WTC11 (cell line): ENCODE results near the gene THAP3. TPM values are rescaled to one million over a fixed set of nuclear protein-coding genes. Genes with fewer than 3 reads are reported as not detected.

Experiments
- ATAC-seq: fragments of 200-7000 bp; cut with Tn5 transposase; 2 replicates; pipeline ENCODE4 v1.10.0; 2021; ENCODE audit warnings: mild to moderate bottlenecking, moderate library complexity
- CTCF ChIA-PET: fragments of 300-600 bp; sonication (Branson Sonifier 250); formaldehyde crosslinking; loops from one replicate; lab custom pipeline; 2021; ENCODE audit warnings: antibody characterized with exemption; lab: Charles Lee
- POLR2A ChIA-PET: fragments of 350-600 bp; sonication (Branson Sonifier 250); formaldehyde crosslinking; loops from one replicate; lab custom pipeline; 2021; ENCODE audit warnings: antibody characterized with exemption; lab: Charles Lee
- DNase-seq: peaks from one replicate; pipeline ENCODE4 v3.0.0; 2021; ENCODE audit warnings: low spot score
- H3K27ac Mint-ChIP-seq: 2 replicates; pipeline ENCODE4 v1.8.0; 2021; ENCODE audit warnings: mixed read lengths
- H3K27me3 Mint-ChIP-seq: 2 replicates; pipeline ENCODE4 v1.8.0; 2021; ENCODE audit warnings: low read depth, mild to moderate bottlenecking, moderate library complexity, mixed read lengths
- H3K36me3 Mint-ChIP-seq: 2 replicates; pipeline ENCODE4 v1.8.0; 2021; ENCODE audit warnings: mixed read lengths
- H3K4me1 Mint-ChIP-seq: 2 replicates; pipeline ENCODE4 v1.8.0; 2022; ENCODE audit warnings: mixed read lengths
- H3K4me3 Mint-ChIP-seq: 2 replicates; pipeline ENCODE4 v1.8.0; 2021; ENCODE audit warnings: mild to moderate bottlenecking, moderate library complexity, mixed read lengths
- H3K9me3 Mint-ChIP-seq: 2 replicates; pipeline ENCODE4 v1.8.0; 2021; ENCODE audit warnings: mixed read lengths
- ATF2 ChIP-seq: sonication (generic); formaldehyde crosslinking; IDR thresholded peaks from 2 replicates; pipeline ENCODE4 v1.8.1; 2022; ENCODE audit warnings: low read depth, missing genetic modification reagents, borderline replicate concordance
- ERG ChIP-seq: fragments of 250-450 bp; sonication (Bioruptor Pico); IDR thresholded peaks from 2 replicates; pipeline ENCODE4 v1.8.0; 2021; ENCODE audit warnings: mild to moderate bottlenecking
- ETV6 ChIP-seq: sonication (generic); formaldehyde crosslinking; IDR thresholded peaks from 2 replicates; pipeline ENCODE4 v1.8.1; 2022; ENCODE audit warnings: mild to moderate bottlenecking, missing genetic modification reagents
- GABPB1 ChIP-seq: sonication (generic); formaldehyde crosslinking; IDR thresholded peaks from 2 replicates; pipeline ENCODE4 v1.8.1; 2023; ENCODE audit warnings: mild to moderate bottlenecking, missing genetic modification reagents
- NR1H2 ChIP-seq: sonication (generic); formaldehyde crosslinking; IDR thresholded peaks from 2 replicates; pipeline ENCODE4 v1.9.0; 2021; ENCODE audit warnings: mild to moderate bottlenecking, moderate library complexity, missing genetic modification reagents
- PRRX2 ChIP-seq: fragments of 250-450 bp; sonication (Bioruptor Pico); IDR thresholded peaks from 2 replicates; pipeline ENCODE4 v1.8.0; 2021; ENCODE audit warnings: mild to moderate bottlenecking
- RORB ChIP-seq: fragments of 250-450 bp; sonication (Bioruptor Pico); IDR thresholded peaks from 2 replicates; pipeline ENCODE4 v1.9.0; 2021; ENCODE audit warnings: mild to moderate bottlenecking
- SMAD4 ChIP-seq: sonication (generic); formaldehyde crosslinking; IDR thresholded peaks from 2 replicates; pipeline ENCODE4 v1.8.0; 2022; ENCODE audit warnings: mild to moderate bottlenecking, missing genetic modification reagents
- SP1 ChIP-seq: sonication (generic); formaldehyde crosslinking; conservative IDR thresholded peaks from 2 replicates; pipeline ENCODE4 v1.8.1; 2022; ENCODE audit warnings: missing genetic modification reagents
- TEAD1 ChIP-seq: sonication (generic); formaldehyde crosslinking; IDR thresholded peaks from 2 replicates; pipeline ENCODE4 v1.8.0; 2022; ENCODE audit warnings: mild to moderate bottlenecking, missing genetic modification reagents
- USF2 ChIP-seq: sonication (generic); formaldehyde crosslinking; IDR thresholded peaks from 2 replicates; pipeline ENCODE4 v1.8.1; 2023; ENCODE audit warnings: mild to moderate bottlenecking, missing genetic modification reagents, moderate library complexity
- ZBTB21 ChIP-seq: sonication (generic); formaldehyde crosslinking; IDR thresholded peaks from 2 replicates; pipeline ENCODE4 v1.8.1; 2023; ENCODE audit warnings: mild to moderate bottlenecking, missing genetic modification reagents, borderline replicate concordance
- ZNF138 ChIP-seq: sonication (generic); formaldehyde crosslinking; conservative IDR thresholded peaks from 2 replicates; pipeline ENCODE4 v1.8.1; 2022; ENCODE audit warnings: mild to moderate bottlenecking, moderate library complexity, missing genetic modification reagents
- ZNF416 ChIP-seq: fragments of 250-450 bp; sonication (Bioruptor Pico); IDR thresholded peaks from 2 replicates; pipeline ENCODE4 v1.9.0; 2021; ENCODE audit warnings: mild to moderate bottlenecking, inconsistent platforms
- ZNF423 ChIP-seq: fragments of 250-450 bp; sonication (Bioruptor Pico); IDR thresholded peaks from 2 replicates; pipeline ENCODE4 v2.1.2; 2022; ENCODE audit warnings: mild to moderate bottlenecking, moderate library complexity
- total RNA-seq: library from RNA; stranded (reverse); gene quantifications from 3 replicates; pipeline ENCODE4 v1.2.3, GENCODE V29; 2021
- TF ChIP-seq, protein P1 (sequence below): fragments of 250-450 bp; sonication (Bioruptor Pico); IDR thresholded peaks from 2 replicates; pipeline ENCODE4 v2.1.2; 2022; ENCODE audit warnings: mild to moderate bottlenecking, moderate library complexity
- TF ChIP-seq, protein P2 (sequence below): fragments of 250-450 bp; sonication (Bioruptor Pico); conservative IDR thresholded peaks from 2 replicates; pipeline ENCODE4 v1.9.0; 2021; ENCODE audit warnings: mild to moderate bottlenecking
- TF ChIP-seq, protein P3 (sequence below): fragments of 200-600 bp; IDR thresholded peaks from 2 replicates; pipeline ENCODE4 v1.8.0; 2022; ENCODE audit warnings: antibody characterized with exemption
- TF ChIP-seq, protein P4 (sequence below): sonication (generic); formaldehyde crosslinking; IDR thresholded peaks from 2 replicates; pipeline ENCODE4 v1.8.0; 2023; ENCODE audit warnings: missing genetic modification reagents, mild to moderate bottlenecking, borderline replicate concordance

Gene THAP3
- total RNA-seq, 1 experiment from 2014 or later: 14.8 TPM

- H3K4me1 Mint-ChIP-seq: no peaks in the 10 kb centered on the region
- H3K9me3 Mint-ChIP-seq: no peaks in the 10 kb centered on the region
- no peak for ATAC-seq
- ChIA-PET CTCF (interaction anchor here (0.6 to 2.9 kb wide), 19 partner anchors 9 to 395 kb away, joined by 3 to 15 read pairs (median 4); partner anchors contain the start of genes NOL9, TAS1R1, THAP3 and ZBTB48), POLR2A (interaction anchor here (0.9 to 1.1 kb wide), 2 partner anchors 10 to 33 kb away, joined by 3 read pairs; partner anchors contain the start of gene KLHL21)
- no peak overlapping the region for H3K27ac Mint-ChIP-seq
- no peak overlapping the region for H3K4me3 Mint-ChIP-seq
- TF ChIP-seq SP1 (CRISPR knock-in tag): no peak
- TF ChIP-seq ZNF416 (CRISPR knock-in tag): no peak
- TF ChIP-seq, protein P1, sequence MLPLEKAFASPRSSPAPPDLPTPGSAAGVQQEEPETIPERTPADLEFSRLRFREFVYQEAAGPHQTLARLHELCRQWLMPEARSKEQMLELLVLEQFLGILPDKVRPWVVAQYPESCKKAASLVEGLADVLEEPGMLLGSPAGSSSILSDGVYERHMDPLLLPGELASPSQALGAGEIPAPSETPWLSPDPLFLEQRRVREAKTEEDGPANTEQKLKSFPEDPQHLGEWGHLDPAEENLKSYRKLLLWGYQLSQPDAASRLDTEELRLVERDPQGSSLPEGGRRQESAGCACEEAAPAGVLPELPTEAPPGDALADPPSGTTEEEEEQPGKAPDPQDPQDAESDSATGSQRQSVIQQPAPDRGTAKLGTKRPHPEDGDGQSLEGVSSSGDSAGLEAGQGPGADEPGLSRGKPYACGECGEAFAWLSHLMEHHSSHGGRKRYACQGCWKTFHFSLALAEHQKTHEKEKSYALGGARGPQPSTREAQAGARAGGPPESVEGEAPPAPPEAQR (CRISPR knock-in tag): no peak
- TF ChIP-seq NR1H2 (CRISPR knock-in tag): no peak
- TF ChIP-seq USF2: no peak
- TF ChIP-seq, protein P2, sequence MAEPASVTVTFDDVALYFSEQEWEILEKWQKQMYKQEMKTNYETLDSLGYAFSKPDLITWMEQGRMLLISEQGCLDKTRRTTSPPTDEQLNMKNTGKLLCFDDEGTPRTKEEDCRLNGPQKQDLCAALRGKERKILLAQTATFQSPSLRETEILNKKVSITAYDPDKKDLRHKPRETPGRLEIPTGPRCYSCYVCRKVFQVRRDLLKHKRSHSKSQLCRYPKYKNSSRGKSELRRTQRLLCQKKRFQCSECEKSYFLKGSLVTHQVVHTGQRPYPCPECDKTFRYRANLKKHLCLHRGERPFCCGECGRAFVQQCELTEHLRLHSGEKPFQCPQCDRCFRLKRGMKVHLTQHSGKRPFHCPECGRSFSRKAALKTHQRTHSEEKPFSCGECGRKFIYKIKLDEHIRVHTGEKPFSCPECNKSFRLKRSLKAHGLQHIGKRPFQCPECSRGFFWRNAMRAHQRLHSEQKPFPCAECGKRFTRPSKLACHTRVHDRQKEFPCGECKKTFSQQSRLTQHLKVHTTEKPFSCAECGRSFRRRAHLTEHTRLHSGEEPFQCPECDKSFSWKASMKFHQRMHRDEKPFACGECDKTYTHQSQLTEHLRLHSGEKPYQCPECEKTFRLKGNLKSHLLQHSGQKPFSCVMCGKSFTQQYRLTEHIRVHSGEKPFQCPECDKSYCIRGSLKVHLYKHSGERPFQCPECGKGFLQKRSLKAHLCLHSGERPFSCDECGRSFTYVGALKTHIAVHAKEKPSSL: no peak
- TF ChIP-seq ZNF423 (CRISPR knock-in tag): no peak
- TF ChIP-seq GABPB1 (CRISPR knock-in tag): no peak
- TF ChIP-seq ZNF138 (CRISPR knock-in tag): no peak
- TF ChIP-seq SMAD4 (CRISPR knock-in tag): no peak
- no peak for TF ChIP-seq ETV6 (CRISPR knock-in tag)
- TF ChIP-seq, protein P3, sequence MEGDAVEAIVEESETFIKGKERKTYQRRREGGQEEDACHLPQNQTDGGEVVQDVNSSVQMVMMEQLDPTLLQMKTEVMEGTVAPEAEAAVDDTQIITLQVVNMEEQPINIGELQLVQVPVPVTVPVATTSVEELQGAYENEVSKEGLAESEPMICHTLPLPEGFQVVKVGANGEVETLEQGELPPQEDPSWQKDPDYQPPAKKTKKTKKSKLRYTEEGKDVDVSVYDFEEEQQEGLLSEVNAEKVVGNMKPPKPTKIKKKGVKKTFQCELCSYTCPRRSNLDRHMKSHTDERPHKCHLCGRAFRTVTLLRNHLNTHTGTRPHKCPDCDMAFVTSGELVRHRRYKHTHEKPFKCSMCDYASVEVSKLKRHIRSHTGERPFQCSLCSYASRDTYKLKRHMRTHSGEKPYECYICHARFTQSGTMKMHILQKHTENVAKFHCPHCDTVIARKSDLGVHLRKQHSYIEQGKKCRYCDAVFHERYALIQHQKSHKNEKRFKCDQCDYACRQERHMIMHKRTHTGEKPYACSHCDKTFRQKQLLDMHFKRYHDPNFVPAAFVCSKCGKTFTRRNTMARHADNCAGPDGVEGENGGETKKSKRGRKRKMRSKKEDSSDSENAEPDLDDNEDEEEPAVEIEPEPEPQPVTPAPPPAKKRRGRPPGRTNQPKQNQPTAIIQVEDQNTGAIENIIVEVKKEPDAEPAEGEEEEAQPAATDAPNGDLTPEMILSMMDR: no peak
- TF ChIP-seq RORB (CRISPR knock-in tag): no peak
- no peak for TF ChIP-seq ATF2
- no peak for TF ChIP-seq PRRX2 (CRISPR knock-in tag)
- TF ChIP-seq, protein P4, sequence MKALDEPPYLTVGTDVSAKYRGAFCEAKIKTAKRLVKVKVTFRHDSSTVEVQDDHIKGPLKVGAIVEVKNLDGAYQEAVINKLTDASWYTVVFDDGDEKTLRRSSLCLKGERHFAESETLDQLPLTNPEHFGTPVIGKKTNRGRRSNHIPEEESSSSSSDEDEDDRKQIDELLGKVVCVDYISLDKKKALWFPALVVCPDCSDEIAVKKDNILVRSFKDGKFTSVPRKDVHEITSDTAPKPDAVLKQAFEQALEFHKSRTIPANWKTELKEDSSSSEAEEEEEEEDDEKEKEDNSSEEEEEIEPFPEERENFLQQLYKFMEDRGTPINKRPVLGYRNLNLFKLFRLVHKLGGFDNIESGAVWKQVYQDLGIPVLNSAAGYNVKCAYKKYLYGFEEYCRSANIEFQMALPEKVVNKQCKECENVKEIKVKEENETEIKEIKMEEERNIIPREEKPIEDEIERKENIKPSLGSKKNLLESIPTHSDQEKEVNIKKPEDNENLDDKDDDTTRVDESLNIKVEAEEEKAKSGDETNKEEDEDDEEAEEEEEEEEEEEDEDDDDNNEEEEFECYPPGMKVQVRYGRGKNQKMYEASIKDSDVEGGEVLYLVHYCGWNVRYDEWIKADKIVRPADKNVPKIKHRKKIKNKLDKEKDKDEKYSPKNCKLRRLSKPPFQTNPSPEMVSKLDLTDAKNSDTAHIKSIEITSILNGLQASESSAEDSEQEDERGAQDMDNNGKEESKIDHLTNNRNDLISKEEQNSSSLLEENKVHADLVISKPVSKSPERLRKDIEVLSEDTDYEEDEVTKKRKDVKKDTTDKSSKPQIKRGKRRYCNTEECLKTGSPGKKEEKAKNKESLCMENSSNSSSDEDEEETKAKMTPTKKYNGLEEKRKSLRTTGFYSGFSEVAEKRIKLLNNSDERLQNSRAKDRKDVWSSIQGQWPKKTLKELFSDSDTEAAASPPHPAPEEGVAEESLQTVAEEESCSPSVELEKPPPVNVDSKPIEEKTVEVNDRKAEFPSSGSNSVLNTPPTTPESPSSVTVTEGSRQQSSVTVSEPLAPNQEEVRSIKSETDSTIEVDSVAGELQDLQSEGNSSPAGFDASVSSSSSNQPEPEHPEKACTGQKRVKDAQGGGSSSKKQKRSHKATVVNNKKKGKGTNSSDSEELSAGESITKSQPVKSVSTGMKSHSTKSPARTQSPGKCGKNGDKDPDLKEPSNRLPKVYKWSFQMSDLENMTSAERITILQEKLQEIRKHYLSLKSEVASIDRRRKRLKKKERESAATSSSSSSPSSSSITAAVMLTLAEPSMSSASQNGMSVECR (CRISPR knock-in tag): no peak
- no peak for TF ChIP-seq ERG (CRISPR knock-in tag)
- no peak for TF ChIP-seq ZBTB21 (CRISPR knock-in tag)
- no peak for TF ChIP-seq TEAD1
- no peak for DNase-seq
- H3K27me3 Mint-ChIP-seq: no peaks in the 10 kb centered on the region
- peaks cover 58% of the 10 kb centered on the region for H3K36me3 Mint-ChIP-seq
These were observed 10.7 kb downstream of the THAP3 start for GRCh38 chr1:6635161-6635909.
